Measurements from ENCODE around the gene IQGAP2.

The IQGAP2 gene

DNA sequence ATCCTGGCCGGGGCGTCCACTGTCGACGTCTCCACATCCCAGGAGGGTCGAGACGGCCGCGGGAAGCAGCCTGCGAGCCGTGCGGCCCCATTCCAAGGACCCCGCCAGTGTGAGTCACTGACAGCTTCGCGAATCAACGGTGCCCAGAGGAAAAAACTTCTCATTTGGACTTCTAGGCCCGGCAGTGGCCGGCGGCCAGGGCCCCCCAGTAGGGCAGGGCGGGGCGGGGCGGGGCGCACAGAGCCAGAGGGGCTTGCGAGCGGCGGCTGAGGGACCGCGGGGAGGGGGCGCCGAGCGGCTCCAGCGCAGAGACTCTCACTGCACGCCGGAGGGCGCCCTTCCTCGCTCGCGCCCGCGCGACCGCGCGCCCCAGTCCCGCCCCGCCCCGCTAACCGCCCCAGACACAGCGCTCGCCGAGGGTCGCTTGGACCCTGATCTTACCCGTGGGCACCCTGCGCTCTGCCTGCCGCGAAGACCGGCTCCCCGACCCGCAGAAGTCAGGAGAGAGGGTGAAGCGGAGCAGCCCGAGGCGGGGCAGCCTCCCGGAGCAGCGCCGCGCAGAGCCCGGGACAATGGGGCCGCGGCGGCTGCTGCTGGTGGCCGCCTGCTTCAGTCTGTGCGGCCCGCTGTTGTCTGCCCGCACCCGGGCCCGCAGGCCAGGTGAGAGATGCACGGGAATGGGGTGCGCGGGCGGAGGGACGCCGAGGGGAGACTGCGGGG is 312.8 kb downstream of the IQGAP2 start, which contains the start of gene F2R:
Gene F2R, plus strand, starts transcription at position 391 of the 720 bp plus-strand sequence. Its CDS starts 182 bp downstream, at position 573.
- H3K27ac Mint-ChIP-seq = peak within 1 kb of the TSS; percentile 95 to 96

DNA sequence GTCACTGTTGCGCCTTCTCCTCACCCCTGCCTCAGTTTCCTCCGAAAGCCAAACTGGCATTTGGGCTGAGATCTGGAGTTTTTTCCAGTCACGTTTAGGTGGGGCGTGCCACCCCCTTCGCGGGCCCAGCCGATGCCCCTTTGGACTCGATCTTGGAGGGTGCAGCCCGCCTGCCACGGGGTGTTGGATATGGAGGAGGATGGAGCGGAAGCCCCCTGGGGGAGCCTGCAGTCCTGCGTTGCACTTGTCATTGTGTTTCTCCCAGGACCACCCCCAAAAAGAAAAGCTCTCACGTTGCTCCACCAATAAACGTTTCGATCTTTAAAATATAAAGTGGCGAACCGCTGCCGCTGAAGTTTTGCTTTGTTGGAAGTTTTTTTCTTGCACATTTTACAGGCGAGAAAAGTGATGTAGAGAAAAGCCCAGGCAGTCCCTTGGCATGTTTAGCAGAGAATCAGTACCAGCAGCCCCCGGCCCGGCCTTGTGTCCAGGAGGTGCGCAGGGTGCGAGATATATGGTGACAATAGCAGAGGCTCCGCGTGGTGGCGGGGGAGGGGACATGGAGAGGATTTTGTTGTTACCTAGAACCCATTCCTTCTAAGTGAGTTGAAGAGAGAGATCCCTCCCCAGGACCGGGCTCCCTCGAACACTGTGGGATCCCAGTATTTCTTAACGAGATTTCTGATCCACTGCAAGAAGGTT is 313.5 kb downstream of the IQGAP2 start:
- ATAC-seq (replicated peaks) (peak; percentile 13), DNase-seq (peak in 1 of 3 experiments; percentile 6)
- peaks cover 10% of the 10 kb centered on the region for H3K36me3 Mint-ChIP-seq (ENCODE audit: insufficient read depth)

More for the DNA sequence above, 312.8 kb downstream of the IQGAP2 start, which contains the start of gene F2R:
- ATAC-seq (replicated peaks) (peak; percentile 84), DNase-seq (peak; percentile 48 to 63 (median 62))
- Mint-ChIP-seq H3K4me1 (ENCODE audit: low read depth in 2 of 2) (peaks cover 42 to 51% of the 10 kb centered on the region in 2 donors), H3K9me3 (no peaks in the 10 kb centered on the region), H3K4me3 (peak within 1 kb of the TSS; percentile 94 to 98), H3K27me3 (no peaks in the 10 kb centered on the region), H3K36me3 (ENCODE audit: insufficient read depth) (peaks cover 10% of the 10 kb centered on the region)

DNA sequence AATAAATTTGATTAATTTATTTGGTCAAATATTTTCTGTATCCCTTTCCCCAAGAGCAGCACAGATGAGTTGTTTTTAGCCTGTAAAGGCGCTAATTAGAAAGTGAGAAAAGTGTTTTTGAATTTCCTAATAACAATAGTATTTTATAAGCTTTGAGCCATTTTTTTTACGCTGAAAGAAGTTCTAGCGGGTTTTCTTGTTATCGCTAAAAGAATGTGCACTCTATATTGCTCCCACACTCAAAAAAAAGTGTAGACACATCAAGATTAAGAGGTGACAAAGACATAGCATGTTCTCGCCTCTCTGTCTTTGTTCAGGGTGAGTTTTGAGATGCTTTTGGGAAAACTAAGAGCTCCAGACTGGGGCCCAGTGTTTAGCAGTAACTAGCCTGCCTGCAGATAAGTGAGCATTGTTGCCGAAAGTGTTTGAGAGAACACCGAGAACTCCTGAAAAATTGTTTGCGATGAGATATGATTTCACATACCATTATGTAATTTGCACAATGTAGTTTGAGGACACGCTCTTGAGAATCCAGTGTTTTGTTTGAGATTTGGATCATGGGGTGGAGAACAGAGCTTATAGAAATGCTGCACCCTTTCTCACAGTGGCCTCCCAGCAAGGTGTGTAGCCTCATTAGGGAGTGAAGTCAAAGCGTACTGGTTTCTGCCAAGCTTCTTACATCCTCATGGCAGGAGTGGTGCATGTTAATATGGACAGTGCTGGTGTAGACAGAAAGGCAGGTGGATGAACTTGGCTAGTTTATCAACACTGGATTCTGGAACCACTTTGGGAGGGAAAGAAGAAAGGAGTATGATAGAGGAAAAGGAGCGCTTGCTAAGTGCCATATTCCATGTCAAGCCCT is 314.4 kb downstream of the IQGAP2 start:
- Mint-ChIP-seq H3K9me3 (no peaks in the 10 kb centered on the region), H3K36me3 (ENCODE audit: insufficient read depth) (peaks cover 10% of the 10 kb centered on the region), H3K4me3 (peak overlapping the region; percentile 94 to 98), H3K4me1 (ENCODE audit: low read depth in 2 of 2) (peaks cover 46 to 60% of the 10 kb centered on the region in 2 donors), H3K27ac (peak overlapping the region; percentile 95 to 96), H3K27me3 (no peaks in the 10 kb centered on the region)
- no peak for DNase-seq
- ATAC-seq (replicated peaks) = no peak

More for the DNA sequence above, 313.5 kb downstream of the IQGAP2 start:
- no peaks in the 10 kb centered on the region for H3K9me3 Mint-ChIP-seq
- no peaks in the 10 kb centered on the region for H3K27me3 Mint-ChIP-seq
- peaks cover 46 to 52% of the 10 kb centered on the region in 2 donors for H3K4me1 Mint-ChIP-seq (ENCODE audit: low read depth in 2 of 2)
- peak overlapping the region; percentile 94 to 98 for H3K4me3 Mint-ChIP-seq
- H3K27ac Mint-ChIP-seq = peak overlapping the region; percentile 95 to 96

DNA sequence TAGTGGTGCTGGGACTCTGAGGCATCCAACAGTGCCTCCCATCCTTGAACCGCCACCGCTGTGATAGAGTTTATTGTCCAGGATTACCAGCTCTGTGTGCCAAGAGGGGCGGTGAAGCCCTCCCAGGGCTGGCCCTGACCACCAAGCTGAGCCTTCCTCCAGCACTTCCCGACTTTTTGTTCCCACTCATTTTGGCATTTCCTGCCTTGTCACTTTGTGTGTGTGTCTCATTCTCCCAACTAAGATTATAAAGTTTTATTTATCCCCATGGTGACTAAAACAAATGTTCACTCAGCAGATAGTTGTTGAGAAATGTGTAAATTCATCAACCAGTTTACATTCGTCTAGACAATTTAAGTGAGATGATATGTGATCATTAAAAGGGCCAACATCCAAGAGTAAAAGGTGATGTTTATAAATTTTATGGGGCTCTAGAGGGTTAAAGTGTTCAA is 315.3 kb downstream of the IQGAP2 start:
- DNase-seq (no peak), ATAC-seq (replicated peaks) (no peak)
- H3K9me3 Mint-ChIP-seq = no peaks in the 10 kb centered on the region
- peak overlapping the region; percentile 66 to 95 for H3K27ac Mint-ChIP-seq
- H3K4me3 Mint-ChIP-seq = peak overlapping the region; percentile 94 to 98
- H3K4me1 Mint-ChIP-seq (ENCODE audit: low read depth in 2 of 2) = peaks cover 49 to 65% of the 10 kb centered on the region in 2 donors
- no peaks in the 10 kb centered on the region for H3K27me3 Mint-ChIP-seq
- H3K36me3 Mint-ChIP-seq (ENCODE audit: insufficient read depth) = peaks cover 10% of the 10 kb centered on the region

DNA sequence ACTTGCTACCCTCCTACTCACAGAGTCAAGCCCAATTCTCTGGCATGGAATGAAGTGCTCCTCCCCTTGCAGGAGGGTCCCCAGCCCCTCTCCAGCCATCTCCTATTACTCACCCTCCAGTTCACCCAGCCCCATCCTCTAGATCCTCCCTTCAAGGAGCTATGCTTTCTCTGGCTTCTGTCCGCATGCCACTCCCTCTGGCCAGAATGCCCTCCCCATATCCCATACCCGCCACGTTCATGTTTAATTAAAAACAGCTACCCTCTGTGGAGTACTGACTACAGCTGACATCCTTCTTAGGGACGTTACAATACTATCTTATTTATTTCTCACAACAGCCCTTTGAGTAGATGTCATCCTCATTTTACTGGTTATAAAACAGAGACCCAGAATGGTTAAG is 315.8 kb downstream of the IQGAP2 start:
- Mint-ChIP-seq H3K27me3 (no peaks in the 10 kb centered on the region), H3K36me3 (ENCODE audit: insufficient read depth) (peaks cover 10% of the 10 kb centered on the region), H3K4me1 (ENCODE audit: low read depth in 2 of 2) (peaks cover 47 to 64% of the 10 kb centered on the region in 2 donors), H3K27ac (peak overlapping the region; percentile 30 to 66), H3K9me3 (no peaks in the 10 kb centered on the region), H3K4me3 (peak overlapping the region; percentile 94 to 98)
- ATAC-seq (replicated peaks) (no peak), DNase-seq (no peak)

DNA sequence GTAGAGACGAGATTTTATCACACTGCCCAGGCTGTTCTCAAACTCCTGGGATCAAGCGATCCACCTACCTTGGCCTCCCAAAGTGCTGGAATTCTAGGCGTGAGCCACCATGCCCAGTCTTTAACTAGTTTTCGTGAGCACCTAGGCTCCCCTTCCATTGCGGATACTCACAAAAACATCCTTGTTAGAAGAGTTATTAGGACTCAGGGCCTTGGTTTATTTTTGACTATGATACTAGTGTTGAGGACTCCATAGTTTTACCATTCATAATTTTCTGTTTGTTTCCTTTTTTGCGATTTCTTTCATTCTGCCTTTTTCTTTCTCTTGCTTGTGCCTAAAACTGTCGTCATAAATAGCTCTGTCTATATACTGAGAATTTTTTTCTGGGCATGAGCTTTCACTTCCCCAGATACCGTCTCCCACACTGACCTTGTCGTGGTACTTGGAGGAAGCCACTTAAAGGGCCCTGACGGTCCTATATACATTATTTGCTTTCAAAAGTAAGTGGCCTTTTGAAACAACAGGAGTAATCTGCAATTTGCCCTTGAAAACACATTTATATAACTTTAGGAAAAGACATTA is 318.0 kb downstream of the IQGAP2 start:
- ATAC-seq (replicated peaks) (no peak), DNase-seq (no peak)
- H3K27ac Mint-ChIP-seq = peak overlapping the region; percentile 80 to 84
- H3K4me3 Mint-ChIP-seq = peak overlapping the region; percentile 58 to 62
- H3K4me1 Mint-ChIP-seq (ENCODE audit: low read depth in 2 of 2) = peaks cover 47 to 79% of the 10 kb centered on the region in 2 donors
- no peaks in the 10 kb centered on the region for H3K9me3 Mint-ChIP-seq
- peaks cover 10% of the 10 kb centered on the region for H3K36me3 Mint-ChIP-seq (ENCODE audit: insufficient read depth)
- H3K27me3 Mint-ChIP-seq = no peaks in the 10 kb centered on the region

DNA sequence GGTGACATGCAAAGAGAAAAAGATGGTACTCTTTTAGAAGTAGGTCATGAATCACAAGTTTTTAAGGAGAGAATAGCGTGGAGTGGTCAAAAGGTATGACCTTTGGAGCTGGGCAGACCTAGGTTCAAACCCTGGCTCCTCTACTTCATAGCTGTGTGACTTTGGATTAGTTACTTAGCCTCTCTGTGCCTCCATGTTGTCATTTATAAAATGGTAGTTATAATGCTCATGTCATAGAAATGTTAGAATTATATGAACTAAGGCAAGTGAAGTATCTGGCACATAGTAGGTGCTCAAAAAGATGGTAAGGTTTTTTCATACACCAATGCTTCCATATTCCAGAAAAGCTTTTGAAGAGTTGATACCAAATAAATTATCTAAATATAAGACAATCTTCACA is 320.2 kb downstream of the IQGAP2 start:
- Mint-ChIP-seq H3K27me3 (no peaks in the 10 kb centered on the region), H3K4me3 (peak overlapping the region in 1 of 2 donors; percentile 46), H3K4me1 (ENCODE audit: low read depth in 2 of 2) (peaks cover 34 to 67% of the 10 kb centered on the region in 2 donors), H3K36me3 (ENCODE audit: insufficient read depth) (no peaks in the 10 kb centered on the region), H3K9me3 (no peaks in the 10 kb centered on the region), H3K27ac (peak overlapping the region; percentile 2 to 92)
- DNase-seq (no peak), ATAC-seq (replicated peaks) (no peak)

DNA sequence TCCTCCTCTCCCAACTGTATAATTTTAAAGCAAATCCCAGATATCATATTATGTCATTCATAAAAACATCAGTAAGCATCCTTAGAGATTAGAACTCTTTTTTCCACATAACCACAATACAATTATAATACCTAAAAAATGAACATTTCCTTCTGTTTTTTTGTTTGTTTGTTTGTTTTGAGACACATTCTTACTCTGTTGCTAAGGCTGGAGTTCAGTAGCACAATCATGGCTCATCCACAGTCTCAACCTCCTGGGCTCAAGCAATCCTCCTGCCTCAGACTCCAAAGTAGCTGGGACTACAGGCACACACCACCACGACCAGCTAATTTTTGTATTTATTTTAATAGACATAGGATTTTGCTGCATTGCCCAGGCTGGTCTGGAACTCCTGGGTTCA is 320.8 kb downstream of the IQGAP2 start:
- no peaks in the 10 kb centered on the region for H3K36me3 Mint-ChIP-seq (ENCODE audit: insufficient read depth)
- no peak for ATAC-seq (replicated peaks)
- no peak overlapping the region for H3K4me3 Mint-ChIP-seq
- no peaks in the 10 kb centered on the region for H3K27me3 Mint-ChIP-seq
- peaks cover 30 to 61% of the 10 kb centered on the region in 2 donors for H3K4me1 Mint-ChIP-seq (ENCODE audit: low read depth in 2 of 2)
- no peaks in the 10 kb centered on the region for H3K9me3 Mint-ChIP-seq
- no peak for DNase-seq
- H3K27ac Mint-ChIP-seq = peak overlapping the region; percentile 85 to 92

DNA sequence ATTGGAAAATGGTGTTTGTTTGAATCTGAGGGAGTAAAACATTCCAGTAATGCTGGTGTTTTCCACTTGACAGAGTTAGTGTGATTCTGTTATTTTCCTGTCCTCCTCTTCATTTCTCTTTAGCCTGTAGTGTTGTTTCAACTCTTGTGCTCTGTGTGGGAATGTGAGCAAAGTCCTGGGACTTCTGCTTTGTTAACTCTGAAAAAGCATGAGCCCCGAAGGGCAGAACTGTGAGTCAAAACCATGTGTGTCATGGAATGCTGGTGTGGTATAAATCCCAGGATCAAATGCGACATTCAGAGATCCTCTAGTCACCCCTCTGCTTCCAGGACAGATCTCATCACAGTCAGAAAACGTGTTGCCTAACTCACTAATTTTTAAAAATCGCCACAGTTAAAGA is 321.8 kb downstream of the IQGAP2 start:
- no peak for ATAC-seq (replicated peaks)
- Mint-ChIP-seq H3K4me1 (ENCODE audit: low read depth in 2 of 2) (peaks cover 33 to 57% of the 10 kb centered on the region in 2 donors), H3K36me3 (ENCODE audit: insufficient read depth) (peaks cover 3% of the 10 kb centered on the region), H3K4me3 (peak overlapping the region in 1 of 2 donors; percentile 60), H3K9me3 (peaks cover 0 to 8% of the 10 kb centered on the region in 2 donors), H3K27ac (peak overlapping the region; percentile 85 to 92), H3K27me3 (no peaks in the 10 kb centered on the region)
- no peak for DNase-seq

DNA sequence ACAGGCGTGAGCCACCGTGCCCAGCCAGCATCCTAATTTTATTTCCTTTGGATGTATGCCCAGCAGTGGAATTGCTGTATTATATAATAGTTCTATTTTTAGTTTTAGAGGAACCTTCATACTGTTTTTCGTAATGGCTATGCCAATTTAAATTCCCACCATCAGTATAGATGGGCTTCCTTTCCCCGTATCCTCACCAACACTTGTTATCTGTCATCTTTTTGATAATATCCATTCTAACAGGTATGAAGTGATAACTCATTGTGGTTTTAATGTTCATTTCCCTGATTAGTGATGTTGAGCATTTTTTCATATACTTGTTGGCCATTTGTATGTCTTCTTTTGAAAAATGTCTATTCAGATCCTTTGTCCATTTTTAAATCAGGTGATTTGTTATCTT is 325.9 kb downstream of the IQGAP2 start:
- DNase-seq = no peak
- peaks cover 0 to 8% of the 10 kb centered on the region in 2 donors for H3K9me3 Mint-ChIP-seq
- H3K36me3 Mint-ChIP-seq (ENCODE audit: insufficient read depth) = peaks cover 18% of the 10 kb centered on the region
- no peak for ATAC-seq (replicated peaks)
- peak overlapping the region; percentile 90 to 98 for H3K27ac Mint-ChIP-seq
- H3K4me3 Mint-ChIP-seq = peak overlapping the region in 1 of 2 donors; percentile 35
- no peaks in the 10 kb centered on the region for H3K27me3 Mint-ChIP-seq
- peaks cover 45 to 61% of the 10 kb centered on the region in 2 donors for H3K4me1 Mint-ChIP-seq (ENCODE audit: low read depth in 2 of 2)

DNA sequence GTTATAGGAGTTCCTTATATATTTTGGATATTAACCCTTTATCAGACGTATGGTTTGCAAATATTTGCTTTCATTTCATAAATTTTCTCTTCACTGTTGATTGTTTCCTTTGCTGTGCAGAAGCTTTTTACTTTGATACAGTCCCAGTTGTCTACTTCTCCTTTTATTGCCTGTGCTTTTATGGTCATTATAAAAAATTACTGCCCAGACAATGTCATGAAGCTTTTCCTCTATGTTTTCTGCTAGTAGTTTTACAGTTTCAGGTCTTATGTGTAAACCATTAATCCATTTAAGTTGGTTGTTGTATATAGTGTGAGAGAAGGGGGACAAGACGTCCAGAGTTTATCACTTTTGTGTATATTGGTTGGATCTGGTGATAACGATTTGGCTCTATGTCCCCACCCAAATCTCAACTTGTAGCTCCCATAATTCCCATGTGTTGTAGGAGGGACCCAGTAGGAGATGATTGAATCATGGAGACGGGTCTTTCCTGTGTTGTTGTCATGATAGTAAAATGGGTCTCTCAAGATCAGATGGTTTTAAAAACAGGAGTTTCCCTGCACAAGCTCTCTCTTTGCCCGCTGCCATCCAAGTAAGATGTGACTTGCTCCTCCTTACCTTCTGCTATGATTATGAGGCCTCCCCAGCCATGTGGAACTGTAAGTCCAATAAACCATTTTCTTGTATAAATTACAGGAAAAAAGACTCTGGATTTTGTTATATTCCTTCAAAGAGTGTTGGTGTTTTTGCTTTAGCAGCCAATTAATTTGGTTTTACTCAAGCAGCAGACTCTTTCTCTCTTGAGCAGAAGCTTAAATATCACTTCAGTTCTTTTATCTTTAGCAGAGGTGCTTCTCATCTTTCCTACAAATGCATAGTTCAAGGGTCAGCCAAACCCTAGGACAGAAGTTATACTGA is 326.5 kb downstream of the IQGAP2 start:
- Mint-ChIP-seq H3K27me3 (no peaks in the 10 kb centered on the region), H3K9me3 (peaks cover 0 to 8% of the 10 kb centered on the region in 2 donors), H3K4me1 (ENCODE audit: low read depth in 2 of 2) (peaks cover 47 to 61% of the 10 kb centered on the region in 2 donors), H3K4me3 (peak overlapping the region in 1 of 2 donors; percentile 35), H3K36me3 (ENCODE audit: insufficient read depth) (peaks cover 19% of the 10 kb centered on the region), H3K27ac (peak overlapping the region; percentile 90 to 98)
- DNase-seq (no peak), ATAC-seq (replicated peaks) (no peak)
